BLaER1 treated with 17β-estradiol and CSF1 and Interleukin-3, amounts not matched to agents 10 nM and 100 nM (cell line): ENCODE data around the gene TNMD.

Experiments
- H3K27ac ChIP-seq, 11 experiments: shearing (Covaris generic); formaldehyde crosslinking; 2 replicates each; pipeline ENCODE4 v1.8.1; 2022
- H3K27me3 ChIP-seq, 11 experiments: shearing (Covaris generic); formaldehyde crosslinking; 2 replicates each; pipeline ENCODE4 v1.8.1; 2022
- H3K36me3 ChIP-seq, 11 experiments: shearing (Covaris generic); formaldehyde crosslinking; 2 replicates each; pipeline ENCODE4 v1.8.1; 2022
- H3K4me1 ChIP-seq, 10 experiments: shearing (Covaris generic); formaldehyde crosslinking; 2 replicates each; pipeline ENCODE4 v1.8.1; 2022
- H3K4me2 ChIP-seq, 11 experiments: shearing (Covaris generic); formaldehyde crosslinking; 2 replicates each; pipeline ENCODE4 v1.8.1; 2022
- H3K4me3 ChIP-seq, 10 experiments: shearing (Covaris generic); formaldehyde crosslinking; 2 replicates each; pipeline ENCODE4 v1.8.1; 2022
- H3K9ac ChIP-seq, 11 experiments: shearing (Covaris generic); formaldehyde crosslinking; 2 replicates each; pipeline ENCODE4 v1.8.1; 2022
- H3K9me3 ChIP-seq, 11 experiments: shearing (Covaris generic); formaldehyde crosslinking; replicated peaks in 1 of 11; 2 replicates each; pipeline ENCODE4 v1.8.1; 2022
- H4K20me1 ChIP-seq, 11 experiments: shearing (Covaris generic); formaldehyde crosslinking; 2 replicates each; pipeline ENCODE4 v1.8.1; 2022
- Cebpa-rat ChIP-seq, 11 experiments: shearing (Covaris generic); IDR thresholded peaks; 2 replicates each; pipeline ENCODE4 v1.8.1; 2022

Gene TNMD

GRCh38 chrX:100648458-100649417 lies 64.0 kb downstream of the TNMD start:
- Histone ChIP-seq H3K9ac (no peak overlapping the region), H3K4me2 (peak overlapping the region; percentile 17 to 61 (median 33); a peak in 16 of 22 replicates), H3K27ac (no peak overlapping the region), H3K36me3 (no peaks in the 10 kb centered on the region), H3K9me3 (no peaks in the 10 kb centered on the region), H3K4me1 (peaks cover 34 to 54% (median 38%) of the 10 kb centered on the region in 10 experiments), H3K27me3 (peaks cover 0 to 75% (median 0%) of the 10 kb centered on the region in 11 experiments; a peak in 12 of 22 replicates), H4K20me1 (peaks cover 0 to 12% (median 0%) of the 10 kb centered on the region in 11 experiments; a peak in 2 of 22 replicates), H3K4me3 (no peak overlapping the region)
- no peak for TF ChIP-seq Cebpa-rat (IDR thresholded peaks at IDR 0.05)
